ENCODE measurements around the gene CALR3.
A peak's percentile ranks its signal among the peaks of the same experiment; 100 is the strongest.

CALR3 gene

GRCh38 chr19:16520074-16520973, 24.4 kb upstream of the CALR3 start:
- Mint-ChIP-seq H3K36me3 (ENCODE audit: low read depth) (peaks cover 30% of the 10 kb centered on the region), H3K27ac (peak overlapping the region; percentile 54), H3K9me3 (no peaks in the 10 kb centered on the region), H3K4me1 (no peaks in the 10 kb centered on the region), H3K27me3 (ENCODE audit: low read depth, poor library complexity) (peaks cover 2% of the 10 kb centered on the region), H3K4me3 (no peak overlapping the region)
- TF ChIP-seq CTCF (IDR thresholded peaks at IDR 0.05) = no peak
- no peak for DNase-seq

- H3K27me3 Mint-ChIP-seq (ENCODE audit: low read depth, poor library complexity) = peaks cover 2% of the 10 kb centered on the region
- no peaks in the 10 kb centered on the region for H3K4me1 Mint-ChIP-seq
- H3K4me3 Mint-ChIP-seq = no peak overlapping the region
- peaks cover 29% of the 10 kb centered on the region for H3K36me3 Mint-ChIP-seq (ENCODE audit: low read depth)
- TF ChIP-seq CTCF (IDR thresholded peaks at IDR 0.05) = no peak
- no peak for DNase-seq
- no peaks in the 10 kb centered on the region for H3K9me3 Mint-ChIP-seq
- no peak overlapping the region for H3K27ac Mint-ChIP-seq
These were observed 23.3 kb upstream of the CALR3 start for GRCh38 chr19:16519230-16519687.

DNA sequence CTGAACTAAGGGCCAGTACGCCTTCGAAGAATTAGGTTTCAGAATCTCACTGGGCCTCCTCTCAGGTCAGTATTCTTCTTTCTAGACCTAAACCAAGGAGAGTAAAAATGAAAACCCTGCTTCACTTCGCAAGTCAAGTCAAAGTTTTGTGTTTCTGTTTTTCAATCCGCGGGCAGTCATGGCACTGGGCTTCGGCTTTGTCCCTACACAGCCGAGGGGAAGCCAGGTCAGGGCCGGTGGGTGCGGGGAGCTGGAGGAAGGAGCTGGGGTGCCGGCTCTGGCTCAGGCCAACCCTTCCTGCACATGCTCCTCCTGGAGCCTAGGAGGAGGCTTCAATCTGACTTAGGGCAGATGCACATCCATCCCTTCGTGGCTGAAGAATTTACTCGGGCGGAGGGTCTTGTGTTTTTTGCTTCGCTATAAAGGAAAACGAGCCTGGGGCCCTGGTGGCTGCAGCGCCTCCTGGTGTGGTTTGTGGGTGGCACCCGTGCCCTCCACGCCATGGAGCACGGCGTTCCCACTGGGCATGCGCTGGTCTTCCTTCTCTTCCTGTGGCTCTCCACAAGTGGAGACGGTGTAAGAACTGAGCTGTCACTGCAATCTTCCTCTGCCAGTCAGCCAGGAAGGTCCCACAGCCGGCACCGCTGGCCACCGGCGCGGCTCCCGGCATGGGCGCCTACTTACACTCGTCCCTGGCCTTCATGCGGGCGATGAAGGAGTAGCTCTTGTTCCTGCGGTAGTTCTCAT, 22.7 kb upstream of the CALR3 start:
- H3K36me3 Mint-ChIP-seq (ENCODE audit: low read depth) = peaks cover 23% of the 10 kb centered on the region
- no peak overlapping the region for H3K4me3 Mint-ChIP-seq
- no peak for DNase-seq
- TF ChIP-seq CTCF (IDR thresholded peaks at IDR 0.05) = no peak
- H3K27ac Mint-ChIP-seq = peak overlapping the region; percentile 90
- H3K9me3 Mint-ChIP-seq = no peaks in the 10 kb centered on the region
- H3K27me3 Mint-ChIP-seq (ENCODE audit: low read depth, poor library complexity) = no peaks in the 10 kb centered on the region
- H3K4me1 Mint-ChIP-seq = no peaks in the 10 kb centered on the region

GRCh38 chr19:16518061-16518460, 22.1 kb upstream of the CALR3 start:
- no peak overlapping the region for H3K4me3 Mint-ChIP-seq
- peaks cover 20% of the 10 kb centered on the region for H3K36me3 Mint-ChIP-seq (ENCODE audit: low read depth)
- TF ChIP-seq CTCF (IDR thresholded peaks at IDR 0.05) = no peak

GRCh38 chr19:16516923-16517610, 21.1 kb upstream of the CALR3 start:
- Mint-ChIP-seq H3K27ac (peak overlapping the region; percentile 42), H3K4me3 (no peak overlapping the region), H3K36me3 (ENCODE audit: low read depth) (peaks cover 20% of the 10 kb centered on the region), H3K27me3 (ENCODE audit: low read depth, poor library complexity) (no peaks in the 10 kb centered on the region), H3K9me3 (no peaks in the 10 kb centered on the region), H3K4me1 (no peaks in the 10 kb centered on the region)
- DNase-seq = no peak
- no peak for TF ChIP-seq CTCF (IDR thresholded peaks at IDR 0.05)

More at GRCh38 chr19:16518061-16518460, 22.1 kb upstream of the CALR3 start:
- no peak for DNase-seq
- Mint-ChIP-seq H3K9me3 (no peaks in the 10 kb centered on the region), H3K27me3 (ENCODE audit: low read depth, poor library complexity) (no peaks in the 10 kb centered on the region), H3K27ac (peak overlapping the region; percentile 90), H3K4me1 (no peaks in the 10 kb centered on the region)

Data from nephron progenitor cell (in vitro differentiated cells).